Neural progenitor cell (in vitro differentiated cells): ENCODE results near the gene STN1.

ENCODE experiments used
- EZH2 ChIP-seq: fragments of 200-600 bp; sonication (generic); IDR thresholded peaks from 2 replicates; pipeline ENCODE4 v1.6.1; 2017; ENCODE audit warnings: antibody characterized with exemption, mild to moderate bottlenecking, moderate library complexity
- EZH2phosphoT487 ChIP-seq: fragments of 200-600 bp; sonication (generic); IDR thresholded peaks from 2 replicates; pipeline ENCODE4 v1.6.1; 2017; ENCODE audit warnings: antibody characterized with exemption
- TF ChIP-seq, protein P1 (sequence below): fragments of 200-600 bp; sonication (generic); IDR thresholded peaks from 2 replicates; pipeline ENCODE4 v1.5.1; 2017; ENCODE audit warnings: antibody characterized with exemption, mild to moderate bottlenecking

DNA sequence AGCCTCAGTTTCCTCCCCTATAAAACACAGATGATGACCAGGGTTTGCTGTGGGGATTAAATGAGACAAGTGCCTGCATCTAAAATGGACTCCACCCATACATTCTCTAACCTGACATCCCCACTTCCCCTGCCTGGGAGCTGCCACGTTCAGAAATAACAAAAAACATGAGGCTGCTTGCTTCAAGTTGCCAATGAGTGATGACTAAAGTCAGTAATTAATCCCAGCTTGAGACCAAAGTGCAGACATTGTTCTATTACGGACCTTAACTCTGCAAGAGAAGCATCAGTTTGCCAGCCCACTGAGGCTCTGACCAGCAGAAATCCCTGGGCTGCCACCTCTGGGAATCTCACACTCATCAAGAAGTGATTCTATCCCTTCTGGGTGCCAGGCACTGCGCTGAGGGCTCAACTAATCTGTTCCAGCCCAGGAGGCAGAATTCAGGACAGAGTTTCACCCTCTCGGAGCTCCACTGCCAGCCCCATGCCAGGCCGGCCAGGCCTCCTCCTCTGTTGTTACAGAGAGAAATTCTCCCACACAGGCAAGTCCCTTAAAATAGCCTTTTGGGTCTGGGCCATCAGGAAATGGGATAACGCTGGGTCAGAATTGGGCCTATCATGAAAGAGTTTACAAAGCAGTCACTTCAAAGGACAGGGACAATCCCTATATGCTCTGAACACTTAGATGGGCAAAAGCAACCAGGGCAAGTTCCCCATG is 74.0 kb downstream of the STN1 start:
- TF ChIP-seq, protein P1, sequence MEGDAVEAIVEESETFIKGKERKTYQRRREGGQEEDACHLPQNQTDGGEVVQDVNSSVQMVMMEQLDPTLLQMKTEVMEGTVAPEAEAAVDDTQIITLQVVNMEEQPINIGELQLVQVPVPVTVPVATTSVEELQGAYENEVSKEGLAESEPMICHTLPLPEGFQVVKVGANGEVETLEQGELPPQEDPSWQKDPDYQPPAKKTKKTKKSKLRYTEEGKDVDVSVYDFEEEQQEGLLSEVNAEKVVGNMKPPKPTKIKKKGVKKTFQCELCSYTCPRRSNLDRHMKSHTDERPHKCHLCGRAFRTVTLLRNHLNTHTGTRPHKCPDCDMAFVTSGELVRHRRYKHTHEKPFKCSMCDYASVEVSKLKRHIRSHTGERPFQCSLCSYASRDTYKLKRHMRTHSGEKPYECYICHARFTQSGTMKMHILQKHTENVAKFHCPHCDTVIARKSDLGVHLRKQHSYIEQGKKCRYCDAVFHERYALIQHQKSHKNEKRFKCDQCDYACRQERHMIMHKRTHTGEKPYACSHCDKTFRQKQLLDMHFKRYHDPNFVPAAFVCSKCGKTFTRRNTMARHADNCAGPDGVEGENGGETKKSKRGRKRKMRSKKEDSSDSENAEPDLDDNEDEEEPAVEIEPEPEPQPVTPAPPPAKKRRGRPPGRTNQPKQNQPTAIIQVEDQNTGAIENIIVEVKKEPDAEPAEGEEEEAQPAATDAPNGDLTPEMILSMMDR, result no peak
- TF ChIP-seq EZH2 (no peak), EZH2phosphoT487 (no peak)
